NCI-H2171 treated with DMSO at 0.1 percent for 48 hours (cell line): ENCODE measurements around the gene IL1RAP.
"Not testable (repeated sequence)": the region's sequence is repeated elsewhere in the genome, so short reads cannot be mapped to it uniquely, and the experiment has no call there.

Source experiments
- DNase-seq: peaks from one replicate; lab custom pipeline; 2025; lab: John Stamatoyannopoulos, UW

IL1RAP gene

GRCh38 chr3:190506271-190506670 lies 7.6 kb upstream of the IL1RAP start:
- DNase-seq = no peak

- no peak for DNase-seq
These were observed 1.2 kb upstream of the IL1RAP start for GRCh38 chr3:190512666-190513065.

GRCh38 chr3:190514413-190515153 lies 698 bp downstream of the IL1RAP start:
- no peak for DNase-seq

- DNase-seq = no peak
These were observed 2.5 kb downstream of the IL1RAP start for GRCh38 chr3:190516416-190516815.

GRCh38 chr3:190517687-190518086 lies 3.8 kb downstream of the IL1RAP start:
- DNase-seq = no peak

GRCh38 chr3:190518531-190518930 lies 4.6 kb downstream of the IL1RAP start:
- not testable (repeated sequence) for DNase-seq

GRCh38 chr3:190519886-190520285 lies 6.0 kb downstream of the IL1RAP start:
- no peak for DNase-seq

GRCh38 chr3:190521998-190522397 lies 8.1 kb downstream of the IL1RAP start:
- DNase-seq = no peak

GRCh38 chr3:190522621-190523222 lies 8.8 kb downstream of the IL1RAP start:
- no peak for DNase-seq

- DNase-seq = no peak
These were observed 11.1 kb downstream of the IL1RAP start for GRCh38 chr3:190524942-190525341.

GRCh38 chr3:190525634-190526033 lies 11.7 kb downstream of the IL1RAP start:
- no peak for DNase-seq

GRCh38 chr3:190526787-190527762 lies 13.2 kb downstream of the IL1RAP start:
- no peak for DNase-seq

GRCh38 chr3:190528706-190529105 lies 14.8 kb downstream of the IL1RAP start:
- DNase-seq = no peak

GRCh38 chr3:190531406-190531805 lies 17.5 kb downstream of the IL1RAP start:
- no peak for DNase-seq

GRCh38 chr3:190532731-190533203 lies 18.9 kb downstream of the IL1RAP start:
- DNase-seq = no peak

GRCh38 chr3:190533511-190534281 lies 19.8 kb downstream of the IL1RAP start:
- DNase-seq = no peak

- no peak for DNase-seq
These were observed 20.5 kb downstream of the IL1RAP start for GRCh38 chr3:190534386-190534785.

- DNase-seq = no peak
These were observed 21.1 kb downstream of the IL1RAP start for GRCh38 chr3:190534986-190535385.

- DNase-seq = no peak
These were observed 23.3 kb downstream of the IL1RAP start for GRCh38 chr3:190537146-190537545.

- no peak for DNase-seq
These were observed 24.4 kb downstream of the IL1RAP start for GRCh38 chr3:190538288-190538687.

- DNase-seq = no peak
These were observed 25.6 kb downstream of the IL1RAP start for GRCh38 chr3:190539526-190539925.

- DNase-seq = no peak
These were observed 27.1 kb downstream of the IL1RAP start for GRCh38 chr3:190541008-190541407.
